ENCODE measurements around the gene CTIF.

GRCh38 chr18:48820483-48821250 lies 281.8 kb downstream of the CTIF start:
- no peak for TF ChIP-seq CTCF (IDR thresholded peaks at IDR 0.05)
- no peak for TF ChIP-seq POLR2AphosphoS5 (IDR thresholded peaks at IDR 0.05; ENCODE audit: low read depth, low read length)
- TF ChIP-seq SIN3A (IDR thresholded peaks at IDR 0.05; ENCODE audit: borderline replicate concordance, insufficient read depth, low read depth, low read length), result no peak
- TF ChIP-seq TCF7L2 (IDR thresholded peaks at IDR 0.05; ENCODE audit: low read depth, low read length), result no peak
- no peak for TF ChIP-seq REST (IDR thresholded peaks at IDR 0.05; ENCODE audit: insufficient read depth in 1 of 2, low read depth in 2 of 2, low read length in 1 of 2)
